ENCODE data around the gene C2CD4A. TPM values are rescaled to one million over a fixed set of nuclear protein-coding genes. Genes with fewer than 3 reads are reported as not detected.

The C2CD4A gene
- total RNA-seq, 1 donor from 2014 or later = not detected

- H3F3A ChIP-seq (ENCODE audit: low read depth) = peaks cover 18% of the 10 kb centered on the region
- H3K36me3 Mint-ChIP-seq = no peaks in the 10 kb centered on the region
- no peak overlapping the region for H3K4me3 ChIP-seq
- no peak overlapping the region for H3K4me2 ChIP-seq
- H3K79me2 ChIP-seq (ENCODE audit: low read depth) = no peaks in the 10 kb centered on the region
- H3K9me3 Mint-ChIP-seq = no peaks in the 10 kb centered on the region
- H3K27ac ChIP-seq = no peak overlapping the region
- H3K9me3 ChIP-seq (ENCODE audit: low read depth) = no peaks in the 10 kb centered on the region
- peaks cover 17% of the 10 kb centered on the region for H3K27me3 Mint-ChIP-seq (ENCODE audit: insufficient read depth, low read depth)
- no peak overlapping the region for H3K27ac Mint-ChIP-seq
- no peak overlapping the region for H3K9ac ChIP-seq
- H3K36me3 ChIP-seq = no peaks in the 10 kb centered on the region
- peaks cover 14% of the 10 kb centered on the region for H4K20me1 ChIP-seq (ENCODE audit: low read depth)
- peaks cover 44% of the 10 kb centered on the region for H3K27me3 ChIP-seq
- DNase-seq (ENCODE audit: low spot score) = peak; percentile 56
- peaks cover 11% of the 10 kb centered on the region for H3K4me1 Mint-ChIP-seq
- peaks cover 12% of the 10 kb centered on the region for H3K4me1 ChIP-seq
- H3K4me3 Mint-ChIP-seq = no peak overlapping the region
- H2AFZ ChIP-seq (replicated peaks) = no peak overlapping the region
- TF ChIP-seq EZH2phosphoT487 (IDR thresholded peaks at IDR 0.05) = no peak
- TF ChIP-seq CTCF (IDR thresholded peaks at IDR 0.05) = peak; percentile 81
Measured at GRCh38 chr15:62071711-62072308, 5.0 kb downstream of the C2CD4A start.

- Mint-ChIP-seq H3K27ac (no peak overlapping the region), H3K27me3 (ENCODE audit: insufficient read depth, low read depth) (peaks cover 3% of the 10 kb centered on the region), H3K36me3 (no peaks in the 10 kb centered on the region), H3K4me3 (no peak overlapping the region), H3K9me3 (no peaks in the 10 kb centered on the region), H3K4me1 (no peaks in the 10 kb centered on the region)
- no peak for TF ChIP-seq EZH2phosphoT487 (IDR thresholded peaks at IDR 0.05)
- Histone ChIP-seq H3K4me3 (no peak overlapping the region), H3F3A (ENCODE audit: low read depth) (no peaks in the 10 kb centered on the region), H2AFZ (replicated peaks) (no peak overlapping the region), H3K79me2 (ENCODE audit: low read depth) (no peaks in the 10 kb centered on the region), H3K9ac (no peak overlapping the region), H3K4me1 (no peaks in the 10 kb centered on the region), H4K20me1 (ENCODE audit: low read depth) (no peaks in the 10 kb centered on the region), H3K9me3 (ENCODE audit: low read depth) (no peaks in the 10 kb centered on the region), H3K4me2 (no peak overlapping the region), H3K36me3 (no peaks in the 10 kb centered on the region), H3K27me3 (peaks cover 5% of the 10 kb centered on the region), H3K27ac (no peak overlapping the region)
- no peak for DNase-seq (ENCODE audit: low spot score)
Measured at GRCh38 chr15:62075595-62076277, 9.0 kb downstream of the C2CD4A start.

- H3K4me3 ChIP-seq = no peak overlapping the region
- H3K27ac ChIP-seq = no peak overlapping the region
- no peaks in the 10 kb centered on the region for H3F3A ChIP-seq (ENCODE audit: low read depth)
- no peaks in the 10 kb centered on the region for H3K27me3 ChIP-seq
- no peaks in the 10 kb centered on the region for H3K9me3 ChIP-seq (ENCODE audit: low read depth)
- Mint-ChIP-seq H3K9me3 (no peaks in the 10 kb centered on the region), H3K27ac (no peak overlapping the region), H3K36me3 (no peaks in the 10 kb centered on the region), H3K4me1 (peaks cover 10% of the 10 kb centered on the region), H3K27me3 (ENCODE audit: insufficient read depth, low read depth) (peaks cover 3% of the 10 kb centered on the region), H3K4me3 (no peak overlapping the region)
- no peaks in the 10 kb centered on the region for H3K79me2 ChIP-seq (ENCODE audit: low read depth)
- H3K4me1 ChIP-seq = no peaks in the 10 kb centered on the region
- H2AFZ ChIP-seq (replicated peaks) = no peak overlapping the region
- TF ChIP-seq EZH2 (IDR thresholded peaks at IDR 0.05) (no peak), EZH2phosphoT487 (IDR thresholded peaks at IDR 0.05) (no peak), CTCF (IDR thresholded peaks at IDR 0.05) (no peak)
- no peaks in the 10 kb centered on the region for H4K20me1 ChIP-seq (ENCODE audit: low read depth)
- H3K4me2 ChIP-seq = no peak overlapping the region
- H3K9ac ChIP-seq = no peak overlapping the region
- DNase-seq (ENCODE audit: low spot score) = no peak
- no peaks in the 10 kb centered on the region for H3K36me3 ChIP-seq
Measured at GRCh38 chr15:62079594-62079993, 12.8 kb downstream of the C2CD4A start.
